Rectal smooth muscle tissue (tissue), 1 donor: Measurements from ENCODE around the gene WASF2.

ENCODE experiments used
- H3K27ac ChIP-seq: one replicate; pipeline ENCODE4 v1.7.0; 2013; ENCODE audit warnings: low read depth, low read length, inconsistent platforms
- H3K27me3 ChIP-seq: one replicate; pipeline ENCODE4 v1.7.0; 2013; ENCODE audit warnings: low read length; ENCODE audit not compliant: control insufficient read depth, insufficient read depth
- H3K36me3 ChIP-seq: one replicate; pipeline ENCODE4 v1.7.0; 2013; ENCODE audit warnings: low read length; ENCODE audit not compliant: control insufficient read depth, insufficient read depth
- H3K4me1 ChIP-seq: one replicate; pipeline ENCODE4 v1.7.0; 2013; ENCODE audit warnings: low read length; ENCODE audit not compliant: control insufficient read depth, insufficient read depth
- H3K4me3 ChIP-seq: one replicate; pipeline ENCODE4 v1.7.0; 2013; ENCODE audit warnings: low read length
- H3K9ac ChIP-seq: one replicate; pipeline ENCODE4 v1.7.0; 2013; ENCODE audit warnings: low read length

WASF2 gene

GRCh38 chr1:27365372-27366112 is 124.4 kb downstream of the WASF2 start:
- Histone ChIP-seq H3K4me3 (peak overlapping the region; percentile 60), H3K4me1 (peaks cover 12% of the 10 kb centered on the region)

GRCh38 chr1:27364696-27365371 is 125.1 kb downstream of the WASF2 start:
- Histone ChIP-seq H3K27ac (peak overlapping the region; percentile 92), H3K4me1 (peaks cover 12% of the 10 kb centered on the region)

More at GRCh38 chr1:27365372-27366112, 124.4 kb downstream of the WASF2 start:
- Histone ChIP-seq H3K36me3 (peaks cover 3% of the 10 kb centered on the region), H3K27me3 (no peaks in the 10 kb centered on the region), H3K27ac (peak overlapping the region; percentile 92), H3K9ac (no peak overlapping the region)

GRCh38 chr1:27363766-27364695 is 125.9 kb downstream of the WASF2 start:
- Histone ChIP-seq H3K27me3 (no peaks in the 10 kb centered on the region), H3K9ac (peak overlapping the region; percentile 8), H3K27ac (no peak overlapping the region), H3K4me3 (peak overlapping the region; percentile 37), H3K36me3 (peaks cover 3% of the 10 kb centered on the region), H3K4me1 (peaks cover 12% of the 10 kb centered on the region)

More at GRCh38 chr1:27364696-27365371, 125.1 kb downstream of the WASF2 start:
- Histone ChIP-seq H3K4me3 (peak overlapping the region; percentile 37), H3K36me3 (peaks cover 3% of the 10 kb centered on the region), H3K27me3 (no peaks in the 10 kb centered on the region), H3K9ac (no peak overlapping the region)

DNA sequence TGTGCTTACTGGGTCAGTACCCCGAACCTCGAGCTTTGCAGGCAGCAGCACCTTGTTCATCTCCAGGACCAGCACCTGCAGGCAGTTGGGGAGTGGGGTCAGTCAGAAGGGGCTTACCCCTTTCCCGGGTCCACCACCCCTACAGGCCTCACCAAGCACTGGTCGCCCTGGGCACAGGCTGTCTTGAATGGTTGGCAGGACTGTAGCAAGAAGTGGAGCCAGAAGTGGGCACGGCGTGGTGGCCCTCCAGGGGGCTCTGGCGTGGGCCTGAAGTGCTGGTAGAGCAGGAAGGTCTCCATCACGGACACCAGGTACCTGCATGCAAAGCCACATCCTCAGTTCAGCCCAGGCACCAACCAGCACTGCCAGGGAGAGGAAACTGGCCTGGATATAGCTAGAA is 128.4 kb downstream of the WASF2 start:
- Histone ChIP-seq H3K27me3 (no peaks in the 10 kb centered on the region), H3K36me3 (peaks cover 5% of the 10 kb centered on the region), H3K4me1 (peaks cover 7% of the 10 kb centered on the region), H3K4me3 (no peak overlapping the region), H3K9ac (no peak overlapping the region), H3K27ac (no peak overlapping the region)

DNA sequence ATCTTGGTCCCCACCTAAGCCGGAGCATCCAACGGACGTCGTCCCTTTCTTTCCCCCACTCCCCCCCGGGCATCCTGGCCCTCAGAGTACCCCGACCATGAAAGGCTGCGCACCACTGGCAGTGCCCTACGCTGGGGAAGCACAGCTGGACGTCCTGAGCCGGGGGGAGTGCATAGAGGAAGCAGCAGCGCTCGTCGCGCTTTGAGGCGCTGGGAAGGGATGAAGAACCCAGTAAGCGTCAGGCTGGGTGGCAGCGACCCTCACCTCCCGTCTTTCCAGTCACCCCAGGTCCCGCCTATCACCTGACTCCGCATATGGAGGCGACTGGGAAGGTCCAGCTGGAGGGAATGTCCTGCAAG is 128.9 kb downstream of the WASF2 start:
- Histone ChIP-seq H3K4me3 (no peak overlapping the region), H3K9ac (no peak overlapping the region), H3K27me3 (no peaks in the 10 kb centered on the region), H3K4me1 (peaks cover 7% of the 10 kb centered on the region), H3K36me3 (peaks cover 5% of the 10 kb centered on the region), H3K27ac (no peak overlapping the region)

DNA sequence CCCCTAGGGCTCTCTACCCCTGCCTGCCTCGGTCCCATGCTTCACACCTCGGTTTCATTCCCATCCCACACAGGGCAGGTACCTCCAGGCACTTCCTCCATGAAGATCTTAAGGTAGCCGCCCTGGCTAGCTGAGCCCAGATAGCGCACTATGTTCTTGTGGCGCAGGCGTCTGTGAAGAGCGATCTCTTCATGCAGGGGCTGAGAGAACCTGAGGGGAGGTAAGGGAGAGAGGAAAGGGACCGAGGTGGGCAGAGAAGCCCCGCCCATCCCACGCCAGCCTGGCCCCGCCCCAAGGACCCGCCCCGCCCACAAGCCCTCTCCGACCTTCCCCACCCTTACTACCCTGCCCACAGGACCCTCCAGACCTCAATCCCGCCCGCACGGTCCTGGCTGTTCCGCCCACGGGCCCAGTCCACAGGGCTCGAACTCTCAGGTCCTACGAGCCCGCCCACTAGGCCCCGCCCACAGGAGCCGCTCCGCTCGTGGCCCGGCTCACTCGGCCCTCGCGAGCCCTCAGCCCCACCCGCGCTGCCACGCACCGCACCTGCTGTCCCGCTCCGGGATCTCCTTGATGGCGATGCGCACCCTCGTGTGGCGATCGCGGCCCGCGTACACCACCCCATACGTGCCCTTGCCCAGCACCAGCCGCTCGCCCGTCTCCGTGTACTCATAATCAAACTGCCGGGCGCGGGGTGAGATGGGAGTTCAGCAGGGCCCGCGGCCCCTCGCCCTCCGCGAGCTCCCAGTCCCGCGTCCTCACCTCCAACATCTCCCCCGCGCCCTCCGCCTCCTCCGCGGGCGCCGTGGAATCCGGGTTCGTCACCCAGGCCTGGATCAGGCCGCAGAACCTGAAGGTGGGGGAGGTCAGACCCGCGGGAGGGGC is 129.6 kb downstream of the WASF2 start:
- Histone ChIP-seq H3K27me3 (no peaks in the 10 kb centered on the region), H3K4me1 (peaks cover 7% of the 10 kb centered on the region), H3K36me3 (peaks cover 9% of the 10 kb centered on the region), H3K9ac (no peak overlapping the region), H3K27ac (no peak overlapping the region), H3K4me3 (peak overlapping the region; percentile 45)

DNA sequence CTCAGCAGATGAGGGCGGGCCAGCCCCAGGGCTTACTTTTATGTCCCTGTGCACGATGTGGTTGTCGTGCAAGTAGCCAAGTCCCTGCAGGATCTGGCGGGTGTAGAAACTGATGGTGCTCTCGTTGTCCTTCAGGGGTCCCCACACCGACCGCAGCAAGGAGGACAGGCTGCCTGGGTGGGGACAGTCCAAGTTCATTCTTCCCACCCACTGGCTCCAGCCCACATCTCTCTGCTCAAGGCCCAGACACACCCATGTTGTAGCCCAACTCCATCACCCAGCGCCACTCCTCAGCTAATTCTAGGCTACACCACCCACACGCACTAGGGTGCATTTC is 130.2 kb downstream of the WASF2 start:
- no peaks in the 10 kb centered on the region for H3K27me3 ChIP-seq
- peaks cover 9% of the 10 kb centered on the region for H3K36me3 ChIP-seq
- H3K4me1 ChIP-seq, result peaks cover 2% of the 10 kb centered on the region
- peak overlapping the region; percentile 36 for H3K4me3 ChIP-seq
- H3K9ac ChIP-seq, result no peak overlapping the region
- no peak overlapping the region for H3K27ac ChIP-seq

- Histone ChIP-seq H3K4me1 (no peaks in the 10 kb centered on the region), H3K27me3 (no peaks in the 10 kb centered on the region), H3K36me3 (peaks cover 9% of the 10 kb centered on the region)
Observed at GRCh38 chr1:27358928-27359313, 131.0 kb downstream of the WASF2 start.

GRCh38 chr1:27358038-27358927 is 131.7 kb downstream of the WASF2 start:
- H3K27ac ChIP-seq, result no peak overlapping the region
- H3K27me3 ChIP-seq, result no peaks in the 10 kb centered on the region
- H3K9ac ChIP-seq, result no peak overlapping the region
- peak overlapping the region; percentile 55 for H3K4me3 ChIP-seq
- H3K36me3 ChIP-seq, result peaks cover 7% of the 10 kb centered on the region
- no peaks in the 10 kb centered on the region for H3K4me1 ChIP-seq

More at GRCh38 chr1:27358928-27359313, 131.0 kb downstream of the WASF2 start:
- Histone ChIP-seq H3K4me3 (no peak overlapping the region), H3K9ac (no peak overlapping the region), H3K27ac (no peak overlapping the region)

- no peaks in the 10 kb centered on the region for H3K4me1 ChIP-seq
- H3K36me3 ChIP-seq, result peaks cover 6% of the 10 kb centered on the region
- H3K9ac ChIP-seq, result peak overlapping the region; percentile 24
- H3K27ac ChIP-seq, result no peak overlapping the region
- H3K4me3 ChIP-seq, result peak overlapping the region; percentile 55
- no peaks in the 10 kb centered on the region for H3K27me3 ChIP-seq
Observed at GRCh38 chr1:27357281-27358037, 132.5 kb downstream of the WASF2 start.
